ENCODE results near the gene GALNT1.

The GALNT1 gene

GRCh38 chr18:35653392-35654135, 72.0 kb downstream of the GALNT1 start:
- FAIRE-seq (no peak), DNase-seq (ENCODE audit: insufficient read length, low spot score) (no peak)
- TF ChIP-seq POLR2A (IDR thresholded peaks at IDR 0.05; ENCODE audit: low read depth, low read length) = no peak

GRCh38 chr18:35658112-35658511, 76.6 kb downstream of the GALNT1 start:
- FAIRE-seq = no peak
- TF ChIP-seq POLR2A (IDR thresholded peaks at IDR 0.05; ENCODE audit: low read depth, low read length) = no peak
- DNase-seq (ENCODE audit: insufficient read length, low spot score) = no peak

- no peak for TF ChIP-seq POLR2A (IDR thresholded peaks at IDR 0.05; ENCODE audit: low read depth, low read length)
- FAIRE-seq (no peak), DNase-seq (ENCODE audit: insufficient read length, low spot score) (no peak)
Measured at GRCh38 chr18:35661483-35662146, 80.1 kb downstream of the GALNT1 start.

GRCh38 chr18:35662293-35663062, 80.9 kb downstream of the GALNT1 start:
- DNase-seq (ENCODE audit: insufficient read length, low spot score) (no peak), FAIRE-seq (no peak)
- no peak for TF ChIP-seq POLR2A (IDR thresholded peaks at IDR 0.05; ENCODE audit: low read depth, low read length)

- no peak for DNase-seq (ENCODE audit: insufficient read length, low spot score)
- no peak for FAIRE-seq
- no peak for TF ChIP-seq POLR2A (IDR thresholded peaks at IDR 0.05; ENCODE audit: low read depth, low read length)
Measured at GRCh38 chr18:35671966-35672603, 90.5 kb downstream of the GALNT1 start.

GRCh38 chr18:35672897-35673296, 91.4 kb downstream of the GALNT1 start:
- FAIRE-seq = no peak
- no peak for TF ChIP-seq POLR2A (IDR thresholded peaks at IDR 0.05; ENCODE audit: low read depth, low read length)
- DNase-seq (ENCODE audit: insufficient read length, low spot score) = no peak

GRCh38 chr18:35673682-35674081, 92.1 kb downstream of the GALNT1 start:
- FAIRE-seq (no peak), DNase-seq (ENCODE audit: insufficient read length, low spot score) (no peak)
- no peak for TF ChIP-seq POLR2A (IDR thresholded peaks at IDR 0.05; ENCODE audit: low read depth, low read length)

GRCh38 chr18:35680139-35680551, 98.6 kb downstream of the GALNT1 start:
- no peak for TF ChIP-seq POLR2A (IDR thresholded peaks at IDR 0.05; ENCODE audit: low read depth, low read length)
- no peak for FAIRE-seq
- no peak for DNase-seq (ENCODE audit: insufficient read length, low spot score)

GRCh38 chr18:35682281-35682867, 100.8 kb downstream of the GALNT1 start:
- DNase-seq (ENCODE audit: insufficient read length, low spot score) (no peak), FAIRE-seq (no peak)
- no peak for TF ChIP-seq POLR2A (IDR thresholded peaks at IDR 0.05; ENCODE audit: low read depth, low read length)

GRCh38 chr18:35683021-35683420, 101.5 kb downstream of the GALNT1 start:
- TF ChIP-seq POLR2A (IDR thresholded peaks at IDR 0.05; ENCODE audit: low read depth, low read length) = no peak

GRCh38 chr18:35688757-35689156, 107.2 kb downstream of the GALNT1 start:
- FAIRE-seq (no peak), DNase-seq (ENCODE audit: insufficient read length, low spot score) (no peak)
- no peak for TF ChIP-seq POLR2A (IDR thresholded peaks at IDR 0.05; ENCODE audit: low read depth, low read length)

More at GRCh38 chr18:35683021-35683420, 101.5 kb downstream of the GALNT1 start:
- DNase-seq (ENCODE audit: insufficient read length, low spot score) (no peak), FAIRE-seq (no peak)

GRCh38 chr18:35689728-35690127, 108.2 kb downstream of the GALNT1 start:
- DNase-seq (ENCODE audit: insufficient read length, low spot score) = no peak
- no peak for FAIRE-seq
- no peak for TF ChIP-seq POLR2A (IDR thresholded peaks at IDR 0.05; ENCODE audit: low read depth, low read length)

GRCh38 chr18:35691625-35692024, 110.1 kb downstream of the GALNT1 start:
- FAIRE-seq = no peak
- TF ChIP-seq POLR2A (IDR thresholded peaks at IDR 0.05; ENCODE audit: low read depth, low read length) = no peak
- DNase-seq (ENCODE audit: insufficient read length, low spot score) = no peak

Data from H54 (cell line).